HK-2 (cell line): Measurements from ENCODE around the gene DCDC1.
A peak's percentile ranks its signal among the peaks of the same experiment; 100 is the strongest.

Experiments
- DNase-seq: peaks from one replicate; pipeline ENCODE4 v3.0.0-alpha.2; 2018; ENCODE audit not compliant: unreplicated experiment

Gene DCDC1

DNA sequence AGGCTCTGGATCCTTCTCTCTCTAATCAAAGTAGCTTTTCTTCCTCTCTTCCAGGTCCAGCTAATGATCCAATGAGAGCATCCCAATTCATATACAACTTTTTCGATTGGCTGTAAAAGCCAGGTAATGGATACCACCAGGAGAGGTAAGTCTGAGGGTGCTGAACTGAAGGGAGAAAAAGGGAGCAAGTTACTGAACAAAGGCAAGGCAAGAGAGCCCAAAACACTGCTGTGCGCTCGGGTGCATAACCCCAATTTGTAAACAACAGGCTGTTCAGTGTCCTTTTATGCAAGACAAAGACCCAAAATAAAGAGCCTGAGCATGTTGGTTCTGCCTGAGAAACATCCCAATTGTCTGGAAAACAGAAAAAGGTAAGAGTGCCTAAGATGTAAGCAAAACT is 260.1 kb downstream of the DCDC1 start:
- DNase-seq: no peak

DNA sequence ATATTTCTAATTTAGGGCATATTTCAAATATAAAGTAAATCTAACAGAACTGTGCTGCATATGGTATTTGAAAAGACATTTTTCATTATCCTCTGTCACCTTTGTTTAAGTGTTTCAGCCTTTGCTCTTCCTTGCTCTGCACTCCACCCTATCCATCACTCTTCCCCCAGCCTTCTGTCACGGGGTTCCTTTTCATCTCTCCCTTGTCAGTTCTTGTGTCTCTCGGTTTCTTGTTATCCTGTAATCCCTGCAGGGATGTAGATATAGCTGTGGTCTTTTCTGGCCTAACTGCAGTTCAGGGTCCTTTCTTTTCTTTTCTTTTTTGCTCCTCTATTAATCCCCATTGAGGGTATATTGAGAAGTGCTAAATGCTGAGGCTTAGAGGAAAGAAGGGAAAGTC is 261.9 kb downstream of the DCDC1 start:
- DNase-seq: no peak

GRCh38 chr11:31106968-31107576 is 262.5 kb downstream of the DCDC1 start:
- DNase-seq: peak; percentile 42

GRCh38 chr11:31106326-31106725 is 263.2 kb downstream of the DCDC1 start:
- DNase-seq: no peak

- no peak for DNase-seq
Observed at GRCh38 chr11:31102875-31103274, 266.7 kb downstream of the DCDC1 start.

GRCh38 chr11:31102316-31102715 is 267.2 kb downstream of the DCDC1 start:
- DNase-seq: no peak

DNA sequence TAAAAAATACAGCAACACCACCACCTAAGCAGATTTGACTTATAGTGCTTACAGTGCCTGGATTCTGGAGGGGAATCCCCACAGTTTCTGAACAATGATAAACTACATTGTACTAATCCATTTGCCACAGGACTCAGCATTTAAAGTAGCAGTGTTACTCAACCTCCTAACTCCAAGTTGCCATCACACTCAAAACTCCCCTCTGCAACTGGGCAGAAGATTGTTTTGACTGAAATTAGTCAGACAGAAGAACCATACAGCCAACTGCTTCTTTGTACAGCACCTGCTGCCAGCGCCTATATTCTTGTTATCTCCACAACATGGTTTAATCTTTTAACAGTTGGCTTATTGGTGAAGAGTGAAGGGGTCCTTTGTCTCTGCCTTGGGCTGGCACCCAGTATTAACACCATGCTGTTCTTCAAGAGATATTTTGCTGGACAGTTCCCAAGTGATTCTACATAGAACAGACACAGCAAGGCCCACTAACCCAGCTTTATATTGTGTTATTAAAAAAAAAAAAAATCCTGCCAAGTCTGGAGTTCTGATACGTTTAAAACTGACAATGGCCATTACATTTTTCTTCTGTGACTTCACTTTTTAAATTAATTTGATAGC is 273.2 kb downstream of the DCDC1 start:
- no peak for DNase-seq

DNA sequence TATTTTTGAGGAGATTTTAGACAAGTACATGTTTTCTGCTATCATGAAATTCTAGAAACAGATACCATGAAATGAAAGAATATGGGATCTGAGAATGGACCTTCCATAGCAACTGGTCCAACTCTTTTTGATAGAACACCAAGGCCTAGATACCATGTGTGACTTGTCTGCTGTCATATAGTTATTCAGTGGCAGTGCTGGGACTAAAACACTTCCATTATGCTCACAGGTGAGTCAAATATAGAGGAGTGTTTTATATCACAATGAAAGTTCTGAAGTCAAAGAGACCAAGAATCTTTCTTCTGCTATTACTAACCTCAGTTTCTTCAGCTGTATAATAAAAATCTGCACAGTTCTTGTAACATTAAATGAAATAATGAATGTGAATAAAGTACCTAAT is 276.9 kb downstream of the DCDC1 start:
- DNase-seq: no peak

GRCh38 chr11:31089117-31089516 is 280.4 kb downstream of the DCDC1 start:
- DNase-seq: no peak

DNA sequence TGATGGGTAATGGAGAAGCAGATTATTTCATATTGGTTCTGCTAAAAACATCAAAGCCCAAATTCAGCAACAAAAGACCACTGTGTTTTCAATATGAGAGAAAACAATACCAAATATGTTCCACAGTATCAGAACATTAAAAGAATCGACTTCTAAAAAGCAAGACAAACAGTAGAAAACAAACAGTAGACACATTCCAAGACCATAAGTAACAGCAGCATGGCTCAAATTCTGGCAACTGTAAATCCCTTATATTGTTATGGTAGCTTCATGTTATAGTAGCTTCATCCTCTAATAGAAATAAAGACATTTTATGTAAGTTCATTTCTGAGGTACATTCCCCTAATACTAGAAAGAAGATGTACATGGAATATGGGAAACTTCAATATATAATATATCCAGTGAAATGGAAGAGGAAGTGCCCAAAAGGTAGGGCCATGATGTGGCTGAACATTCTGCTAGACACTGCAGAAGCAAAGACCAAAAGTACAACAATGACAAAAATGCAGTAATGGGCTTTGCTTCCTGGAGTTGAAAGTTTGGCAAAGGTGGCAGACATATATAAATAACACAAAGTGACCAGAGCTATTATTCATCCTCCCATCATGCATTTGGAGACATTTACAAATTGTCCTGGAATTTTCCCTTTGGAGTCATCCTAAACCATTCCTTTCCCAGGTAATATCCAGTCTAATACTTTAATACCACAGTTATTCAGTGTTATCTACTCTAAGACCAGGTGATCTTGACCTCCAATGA is 299.9 kb downstream of the DCDC1 start:
- DNase-seq: no peak

DNA sequence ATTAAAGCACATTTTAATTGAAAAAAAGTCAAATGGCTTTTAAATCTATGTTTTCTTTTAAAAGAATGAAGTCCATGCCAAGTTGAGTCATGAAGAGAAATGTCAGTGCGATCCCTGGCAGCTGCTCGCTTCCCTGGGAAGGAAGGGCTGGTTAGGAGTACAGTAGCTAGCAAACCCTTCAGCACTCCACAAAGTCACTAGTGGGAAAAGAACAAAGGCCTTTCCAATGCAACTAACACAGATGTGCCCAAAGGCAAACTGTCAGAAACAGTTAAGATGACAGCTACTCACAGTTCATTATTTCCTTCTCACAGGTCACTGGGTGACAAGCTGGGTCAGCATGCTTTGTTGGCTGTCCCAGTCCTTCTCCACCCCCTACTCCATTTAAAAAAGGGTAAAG is 308.7 kb downstream of the DCDC1 start:
- no peak for DNase-seq

GRCh38 chr11:31059529-31059928 is 310.0 kb downstream of the DCDC1 start:
- DNase-seq: no peak

DNA sequence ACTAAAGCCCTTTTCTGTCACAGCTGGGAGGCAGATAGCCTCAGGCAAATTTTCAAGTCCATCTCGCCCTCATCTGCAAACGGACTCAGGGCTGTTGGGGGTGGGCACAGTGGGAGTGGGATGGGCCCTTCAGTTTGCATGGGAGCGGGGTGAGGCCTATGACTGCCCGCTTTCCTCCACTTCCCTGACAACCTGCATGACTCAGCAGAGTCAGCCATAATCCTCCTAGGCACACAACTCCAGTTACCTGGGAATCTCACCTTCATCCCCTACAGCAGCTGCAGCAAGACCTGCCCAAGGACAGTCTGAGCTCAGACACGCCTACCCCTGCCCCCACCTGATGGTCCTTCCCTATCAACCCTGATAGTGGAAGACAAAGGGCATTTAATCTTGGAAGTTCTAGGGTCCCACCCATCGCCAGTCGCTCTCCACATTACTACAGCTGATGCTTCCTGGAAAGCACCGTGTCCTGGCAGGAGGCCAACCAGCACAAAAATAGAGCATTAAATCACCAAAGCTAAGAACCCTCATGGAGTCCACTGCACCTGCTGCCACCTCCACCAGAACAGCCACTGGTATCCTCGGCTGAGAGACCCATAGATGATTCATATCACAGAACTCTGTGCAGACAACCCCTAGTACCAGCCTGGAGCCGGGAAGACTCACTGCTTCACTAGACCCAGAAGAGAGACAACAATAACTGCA is 319.3 kb downstream of the DCDC1 start:
- DNase-seq: no peak

DNA sequence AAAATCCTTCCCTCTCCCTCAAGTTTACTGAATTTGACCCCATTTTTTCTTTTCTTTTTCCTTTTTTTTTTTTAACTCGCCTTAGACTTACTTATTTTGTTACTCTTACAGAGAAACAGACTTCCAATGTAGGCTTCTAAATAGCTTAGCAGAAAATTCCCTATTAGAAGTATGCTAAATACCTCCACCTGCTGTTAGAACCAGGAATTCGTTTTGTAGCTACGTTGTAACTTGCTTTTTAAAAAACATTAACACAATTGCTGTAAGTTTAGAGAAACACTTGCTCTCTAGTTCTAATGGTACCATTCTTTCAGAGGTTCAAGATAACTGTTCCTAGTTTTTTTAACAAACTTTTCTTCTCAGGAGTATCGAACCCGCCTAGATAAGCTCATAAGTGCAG is 324.2 kb downstream of the DCDC1 start:
- no peak for DNase-seq

DNA sequence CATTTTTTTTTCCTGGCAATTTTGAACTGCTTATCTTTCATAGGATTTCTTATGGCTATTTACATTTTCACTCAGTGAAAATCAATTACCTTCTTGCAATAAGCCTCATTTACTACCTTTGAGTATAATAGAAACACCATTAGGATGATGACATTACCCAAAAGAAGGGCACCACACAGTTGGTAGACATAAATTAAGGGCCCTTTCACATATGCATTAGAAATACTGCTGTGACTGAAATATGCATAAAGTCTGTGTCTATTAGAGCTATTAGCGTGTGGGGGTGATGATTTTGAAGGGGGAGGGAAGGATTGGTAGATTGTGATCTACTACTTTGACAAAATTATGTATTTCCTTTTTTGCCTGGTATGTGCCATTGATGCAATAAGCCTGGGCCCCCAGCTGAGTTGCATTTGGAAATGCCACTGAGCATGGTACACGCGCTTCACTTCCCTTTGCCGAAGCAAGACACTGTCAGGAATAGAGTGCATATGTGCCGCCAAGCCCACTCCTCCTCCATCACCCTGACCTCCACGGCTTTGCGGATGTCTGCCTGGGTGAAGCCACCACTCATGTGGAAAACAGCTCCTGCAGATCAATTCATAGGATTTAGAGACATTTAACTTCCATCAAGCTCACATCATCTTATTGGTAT is 339.3 kb downstream of the DCDC1 start:
- no peak for DNase-seq

- no peak for DNase-seq
Observed at GRCh38 chr11:31026315-31026714, 343.2 kb downstream of the DCDC1 start.

DNA sequence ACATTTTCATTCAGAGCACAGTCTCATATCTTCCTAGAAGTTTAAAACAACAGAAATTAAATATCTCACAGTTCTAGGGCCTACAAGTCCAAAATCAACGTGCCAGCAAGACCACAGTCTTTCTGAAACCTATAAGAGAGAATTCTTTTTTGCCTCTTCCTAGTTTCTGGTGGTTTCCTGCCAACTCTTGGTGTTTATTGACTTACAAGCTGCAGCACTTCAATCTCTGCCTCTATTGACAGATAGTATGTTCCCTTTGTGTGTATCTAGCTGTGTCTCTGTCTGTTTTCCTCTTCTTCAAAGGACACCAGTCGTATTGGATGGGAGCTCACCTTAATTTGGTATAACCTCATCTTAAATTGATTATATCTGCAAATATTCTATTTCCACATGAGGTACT is 347.5 kb downstream of the DCDC1 start:
- no peak for DNase-seq

- no peak for DNase-seq
Observed at GRCh38 chr11:31019786-31020185, 349.8 kb downstream of the DCDC1 start.

GRCh38 chr11:31005202-31005601 is 364.3 kb downstream of the DCDC1 start:
- no peak for DNase-seq

DNA sequence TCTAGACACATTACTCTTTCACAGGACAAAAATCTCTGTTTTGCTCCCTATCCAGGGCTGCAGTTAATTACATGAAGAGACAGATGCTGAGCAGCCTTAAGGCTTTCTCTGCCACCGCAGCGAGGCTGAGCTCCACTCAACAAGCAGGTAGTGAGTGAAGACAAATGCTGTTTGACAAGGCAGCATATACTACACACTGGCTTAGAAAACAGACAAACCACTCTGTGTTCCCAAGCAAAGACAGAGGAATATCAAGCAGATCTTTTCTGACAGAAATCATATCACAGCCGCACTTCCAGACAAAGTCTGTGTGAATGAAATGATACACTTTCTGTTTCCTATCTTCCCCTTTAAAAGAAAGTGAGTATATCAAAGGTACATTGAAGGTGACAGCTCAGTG is 368.1 kb downstream of the DCDC1 start:
- DNase-seq: no peak

GRCh38 chr11:31000381-31000780 is 369.2 kb downstream of the DCDC1 start:
- DNase-seq: no peak

GRCh38 chr11:30992513-30992849 is 377.1 kb downstream of the DCDC1 start:
- DNase-seq: no peak
